Dedifferentiated amniotic fluid mesenchymal stem cell (primary cell): ENCODE measurements around the gene IQGAP3.
"Not testable (repeated sequence)": the region's sequence is repeated elsewhere in the genome, so short reads cannot be mapped to it uniquely, and the experiment has no call there.

ENCODE experiments used
- DNase-seq: peaks from one replicate; pipeline ENCODE4 v3.0.0-alpha.2; 2016; ENCODE audit errors: extremely low spot score

IQGAP3 gene

GRCh38 chr1:156574039-156574633 lies 1.8 kb upstream of the IQGAP3 start:
- no peak for DNase-seq

DNA sequence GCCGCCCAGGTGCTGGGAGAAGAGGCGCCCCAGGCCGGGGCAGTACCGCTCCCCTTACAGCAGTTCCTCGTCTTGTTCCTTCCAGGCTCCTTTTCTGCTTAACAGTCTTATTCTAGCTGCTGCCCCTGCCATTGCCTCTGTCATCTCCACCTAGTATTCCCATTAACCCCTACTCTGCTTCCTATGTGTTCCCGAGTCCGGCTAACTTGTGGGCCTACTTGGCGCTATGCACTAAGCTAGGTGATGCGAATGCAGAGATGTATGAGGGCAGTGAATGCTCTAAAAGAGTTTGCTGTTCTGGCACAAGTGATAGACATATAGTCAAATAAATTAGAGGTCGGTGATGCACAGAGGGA lies 276 bp upstream of the IQGAP3 start:
- no peak for DNase-seq

- DNase-seq = peak; percentile 94
Observed at GRCh38 chr1:156571261-156571852, 1.0 kb downstream of the IQGAP3 start.

- no peak for DNase-seq
Observed at GRCh38 chr1:156566436-156566835, 5.9 kb downstream of the IQGAP3 start.

GRCh38 chr1:156565519-156565918 lies 6.8 kb downstream of the IQGAP3 start:
- DNase-seq = no peak

GRCh38 chr1:156560585-156561163 lies 11.7 kb downstream of the IQGAP3 start:
- no peak for DNase-seq

GRCh38 chr1:156559797-156560385 lies 12.5 kb downstream of the IQGAP3 start:
- no peak for DNase-seq

DNA sequence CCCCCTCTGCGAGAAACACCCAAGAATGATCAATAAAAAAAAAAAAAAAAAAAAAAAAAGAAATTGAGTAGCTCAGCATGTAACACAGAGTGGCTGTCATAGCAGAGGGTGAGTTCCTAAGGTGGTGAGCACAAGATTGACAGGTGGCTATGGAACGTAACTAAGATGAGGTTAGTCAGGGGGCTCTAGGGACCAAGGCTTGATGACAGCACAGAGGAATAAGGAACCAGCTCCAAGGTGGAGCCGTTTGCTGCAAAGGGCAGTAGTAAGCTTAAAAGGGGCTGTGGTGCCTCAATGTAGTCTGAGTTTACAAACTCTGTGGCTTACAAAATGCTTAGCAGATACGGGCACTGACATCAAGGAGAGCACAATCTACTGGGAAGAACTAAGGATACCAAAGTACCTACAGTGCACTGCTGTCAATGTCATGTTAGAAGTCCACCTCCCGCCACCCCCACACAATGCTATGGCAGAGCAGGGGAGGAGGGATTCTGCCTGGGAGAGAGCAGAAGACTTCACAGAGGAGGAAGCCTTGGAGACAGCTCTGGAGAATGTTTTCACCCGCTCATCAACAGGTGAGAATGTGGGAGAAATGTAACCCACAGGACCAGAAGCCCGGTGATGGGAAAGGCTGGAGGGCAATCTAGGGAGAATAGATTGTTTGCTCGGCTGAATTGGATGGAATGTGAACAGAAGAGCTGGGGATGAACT lies 13.1 kb downstream of the IQGAP3 start:
- DNase-seq = no peak

GRCh38 chr1:156556354-156556753 lies 16.0 kb downstream of the IQGAP3 start:
- no peak for DNase-seq

- no peak for DNase-seq
Observed at GRCh38 chr1:156555715-156556114, 16.6 kb downstream of the IQGAP3 start.

DNA sequence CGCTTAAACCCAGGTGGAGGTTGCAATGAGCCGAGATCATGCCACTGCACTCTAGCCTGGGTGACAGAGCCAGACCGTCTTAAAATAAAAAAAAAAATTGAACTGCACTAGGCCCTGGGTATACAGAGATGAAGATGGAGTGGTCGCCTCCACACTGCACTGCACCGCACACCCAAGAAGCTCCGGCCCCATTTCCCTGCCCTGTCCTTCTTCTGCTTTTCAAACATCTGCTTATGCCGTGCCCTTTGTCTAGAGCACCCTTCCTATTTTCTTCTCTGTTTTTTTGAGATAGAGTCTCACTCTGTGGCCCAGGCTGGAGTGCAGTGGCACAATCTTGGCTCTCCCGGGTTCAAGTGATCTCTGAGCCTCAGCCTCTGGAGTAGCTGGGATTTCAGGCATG lies 17.4 kb downstream of the IQGAP3 start:
- no peak for DNase-seq

DNA sequence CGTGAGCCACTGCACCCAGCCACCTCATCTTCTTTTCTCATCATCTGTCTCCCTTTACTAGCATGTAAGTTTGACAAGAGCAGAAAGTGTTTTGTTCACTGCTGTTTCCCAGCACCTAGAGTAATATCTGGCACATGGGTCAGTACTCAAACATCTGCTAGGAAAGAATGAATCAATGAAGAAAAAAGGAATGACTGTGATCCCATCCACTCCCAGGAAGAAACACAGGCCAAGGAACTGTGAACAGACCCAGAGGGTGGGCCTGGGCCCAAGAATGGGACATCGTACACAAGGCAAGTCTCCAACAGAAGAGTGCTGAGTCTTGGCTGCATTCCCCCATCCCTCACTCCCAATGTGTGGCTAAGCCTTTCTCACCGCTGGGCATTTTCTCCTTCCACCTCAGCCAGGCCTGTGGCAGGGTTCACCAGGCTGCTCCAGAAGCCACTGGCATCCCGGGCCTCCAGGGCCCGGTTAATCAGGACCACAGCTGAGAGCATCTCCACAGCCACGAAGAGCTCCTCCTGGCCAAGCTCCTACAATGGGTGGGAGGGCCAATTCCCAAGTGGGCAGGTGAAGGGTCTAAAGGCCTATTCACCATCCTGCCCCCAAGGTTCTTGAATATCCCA lies 18.4 kb downstream of the IQGAP3 start:
- DNase-seq = no peak

DNA sequence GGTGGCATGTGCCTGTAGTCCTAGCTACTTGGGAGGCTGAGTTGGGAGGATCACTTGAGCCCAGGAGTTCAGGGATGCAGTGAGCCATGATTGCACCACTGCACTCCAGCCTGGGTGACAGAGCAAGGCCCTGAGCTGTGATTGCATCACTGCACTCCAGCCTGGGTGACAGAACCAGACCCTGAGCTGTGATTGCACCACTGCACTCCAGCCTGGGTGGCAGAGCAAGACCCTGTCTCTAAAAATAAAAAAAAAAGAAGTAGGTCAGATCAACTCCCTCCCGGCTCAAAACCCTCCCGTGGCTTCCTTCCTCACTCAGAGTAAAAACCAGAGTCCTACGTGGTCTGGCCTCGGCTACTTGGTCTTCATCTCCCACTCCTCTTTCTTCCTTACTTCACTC lies 19.4 kb downstream of the IQGAP3 start:
- DNase-seq = not testable (repeated sequence)

DNA sequence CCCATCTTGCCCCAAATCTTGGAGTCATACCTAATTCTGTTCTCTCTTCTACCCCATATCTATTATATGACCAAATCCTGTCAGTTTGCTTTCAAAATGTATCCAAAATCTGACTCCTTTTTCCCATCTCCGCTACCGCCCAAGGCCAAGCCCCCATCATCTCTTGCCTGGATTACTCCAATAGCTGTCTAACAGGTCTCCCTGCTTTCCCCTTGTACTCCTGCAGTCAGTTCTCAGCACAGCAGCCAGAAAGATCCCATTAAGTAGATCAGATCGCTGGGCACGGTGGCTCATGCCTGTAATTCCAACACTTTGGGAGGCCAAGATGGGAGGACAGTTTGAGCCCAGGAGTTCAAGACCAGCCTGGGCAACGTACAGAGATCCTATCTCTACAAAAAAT lies 19.8 kb downstream of the IQGAP3 start:
- DNase-seq = no peak

DNA sequence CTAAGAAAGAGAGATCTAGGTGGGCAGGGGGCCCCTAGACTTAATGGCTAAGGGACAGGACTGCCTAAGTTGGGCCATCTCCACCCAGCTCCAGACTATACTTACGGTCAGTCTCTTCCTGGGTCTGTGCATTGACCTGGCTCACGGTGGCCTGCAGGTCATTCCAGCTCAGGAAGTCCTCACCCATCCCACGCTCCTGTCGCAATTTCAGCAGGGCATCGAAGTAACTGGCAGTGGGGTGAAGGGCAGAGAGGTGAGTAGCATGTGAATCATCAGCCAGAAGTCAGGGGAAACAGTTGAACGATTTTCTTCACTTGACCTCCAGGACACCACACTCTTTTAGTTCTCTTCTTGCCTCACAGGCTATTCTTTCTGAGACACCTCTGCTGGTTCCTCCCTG lies 20.5 kb downstream of the IQGAP3 start:
- DNase-seq = no peak

DNA sequence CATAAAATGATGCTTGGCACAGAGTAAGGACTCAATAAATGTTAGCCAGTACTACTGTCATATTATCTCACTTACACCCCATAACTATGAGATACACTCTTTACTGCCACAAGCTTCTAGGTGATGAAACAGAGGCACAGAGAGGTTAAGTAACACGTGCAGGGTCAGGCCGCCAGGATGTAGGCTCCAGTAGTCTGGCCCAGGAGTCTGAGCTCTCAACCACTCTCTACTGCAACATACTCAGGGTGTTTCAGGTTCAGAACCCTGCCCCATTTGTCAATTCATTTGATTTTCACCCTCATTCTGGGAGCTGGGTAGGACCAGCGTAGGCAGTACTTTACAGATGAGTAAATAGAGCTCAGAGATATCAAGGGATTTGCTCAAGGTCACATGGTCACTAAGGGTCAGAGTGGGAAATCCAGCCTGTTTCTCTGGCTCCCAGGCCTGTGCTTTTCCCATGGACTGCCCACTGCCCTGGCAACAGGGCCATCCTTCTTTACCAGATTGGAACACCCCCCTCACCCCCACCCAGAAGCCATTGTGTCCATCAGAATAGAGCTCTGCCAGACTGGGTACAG lies 21.2 kb downstream of the IQGAP3 start:
- no peak for DNase-seq

DNA sequence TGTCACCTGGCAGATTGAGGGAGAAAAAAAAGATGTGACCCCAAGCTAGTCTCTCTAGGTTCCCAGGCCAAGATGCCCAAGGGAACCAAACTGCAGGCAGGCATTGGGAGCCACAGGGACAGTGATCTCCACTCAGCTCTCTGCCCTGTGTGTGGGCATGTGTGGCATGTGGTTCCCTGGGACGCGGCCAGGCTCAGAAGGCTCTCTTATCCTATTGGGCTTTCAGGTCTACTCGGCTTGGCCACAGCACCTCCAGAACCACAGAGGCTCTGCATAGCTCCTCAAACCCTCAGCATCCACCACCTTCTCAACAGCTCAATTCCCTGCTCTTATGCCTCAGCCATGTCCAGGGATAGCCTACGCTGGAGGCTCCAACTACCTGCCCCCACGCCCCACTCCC lies 22.0 kb downstream of the IQGAP3 start:
- no peak for DNase-seq

- no peak for DNase-seq
Observed at GRCh38 chr1:156549831-156550230, 22.5 kb downstream of the IQGAP3 start.

- no peak for DNase-seq
Observed at GRCh38 chr1:156549390-156549789, 23.0 kb downstream of the IQGAP3 start.

- no peak for DNase-seq
Observed at GRCh38 chr1:156547982-156548381, 24.4 kb downstream of the IQGAP3 start.

- DNase-seq = no peak
Observed at GRCh38 chr1:156547434-156547833, 24.9 kb downstream of the IQGAP3 start.

- DNase-seq = no peak
Observed at GRCh38 chr1:156546267-156546666, 26.1 kb downstream of the IQGAP3 start.
